GM12891 (cell line): ENCODE measurements around the gene SCN1B.
A peak's percentile ranks its signal among the peaks of the same experiment; 100 is the strongest.
"Not testable (repeated sequence)": the region's sequence is repeated elsewhere in the genome, so short reads cannot be mapped to it uniquely, and the experiment has no call there.

ENCODE experiments used
- DNase-seq: peaks from one replicate; pipeline ENCODE4 v3.0.0; 2011; ENCODE audit warnings: low spot score; ENCODE audit not compliant: insufficient read length
- FAIRE-seq: peaks from 2 replicates; lab custom pipeline; 2011; peaks lifted over from hg19 to GRCh38; lab: Jason Lieb, UNC
- PAX5 ChIP-seq: IDR thresholded peaks from 2 replicates; pipeline ENCODE4 v1.6.1; 2011; ENCODE audit warnings: low read length, moderate library complexity, mild to moderate bottlenecking; ENCODE audit not compliant: insufficient read depth, severe bottlenecking
- POLR2A ChIP-seq: IDR thresholded peaks from 2 replicates; pipeline ENCODE4 v1.6.1; 2011; ENCODE audit warnings: low read depth, low read length, control low read depth
- POLR2AphosphoS5 ChIP-seq: IDR thresholded peaks from 2 replicates; pipeline ENCODE4 v1.6.1; 2011; ENCODE audit warnings: low read depth, low read length, control low read depth
- POU2F2 ChIP-seq: IDR thresholded peaks from 2 replicates; pipeline ENCODE4 v1.6.1; 2011; ENCODE audit warnings: low read depth, mild to moderate bottlenecking, control low read depth, low read length, moderate library complexity
- SPI1 ChIP-seq: IDR thresholded peaks from 2 replicates; pipeline ENCODE4 v1.6.1; 2011; ENCODE audit warnings: low read depth, low read length, control low read depth
- TAF1 ChIP-seq: IDR thresholded peaks from 2 replicates; pipeline ENCODE4 v1.6.1; 2011; ENCODE audit warnings: low read depth, low read length, control low read depth

Gene SCN1B

GRCh38 chr19:35044317-35045117, 14.2 kb downstream of the SCN1B start:
- DNase-seq (no peak), FAIRE-seq (peak; percentile 70)
- TF ChIP-seq POU2F2 (no peak), TAF1 (no peak), POLR2A (no peak), PAX5 (no peak), SPI1 (0 out of 2 replicates have a peak, but pooled peaks have one; percentile 4), POLR2AphosphoS5 (no peak)

- peak; percentile 83 for DNase-seq
- FAIRE-seq: peak; percentile 96
- no peak for TF ChIP-seq TAF1
- no peak for TF ChIP-seq POLR2A
- no peak for TF ChIP-seq POLR2AphosphoS5
- no peak for TF ChIP-seq POU2F2
- no peak for TF ChIP-seq PAX5
- no peak for TF ChIP-seq SPI1
Measured at GRCh38 chr19:35045667-35046300, 15.5 kb downstream of the SCN1B start.

GRCh38 chr19:35046461-35046860, 16.2 kb downstream of the SCN1B start:
- DNase-seq: no peak
- TF ChIP-seq POLR2AphosphoS5: no peak
- FAIRE-seq: no peak

- no peak for FAIRE-seq
- no peak for DNase-seq
- TF ChIP-seq POU2F2 (no peak), TAF1 (no peak), POLR2AphosphoS5 (no peak), SPI1 (no peak), PAX5 (no peak), POLR2A (no peak)
Measured at GRCh38 chr19:35048911-35049411, 18.7 kb downstream of the SCN1B start.

GRCh38 chr19:35049456-35049855, 19.2 kb downstream of the SCN1B start:
- FAIRE-seq (no peak), DNase-seq (no peak)
- TF ChIP-seq TAF1 (no peak), POLR2A (no peak), SPI1 (no peak), POLR2AphosphoS5 (no peak), POU2F2 (no peak), PAX5 (no peak)

- not testable (repeated sequence) for FAIRE-seq, DNase-seq
Measured at GRCh38 chr19:35050662-35051061, 20.4 kb downstream of the SCN1B start.

GRCh38 chr19:35051268-35051667, 21.0 kb downstream of the SCN1B start:
- not testable (repeated sequence) for DNase-seq, FAIRE-seq

GRCh38 chr19:35051796-35052195, 21.5 kb downstream of the SCN1B start:
- DNase-seq: no peak
- no peak for FAIRE-seq
- TF ChIP-seq POLR2A: no peak
- TF ChIP-seq POU2F2: no peak
- no peak for TF ChIP-seq PAX5
- no peak for TF ChIP-seq SPI1
- TF ChIP-seq POLR2AphosphoS5: no peak
- no peak for TF ChIP-seq TAF1

- FAIRE-seq (no peak), DNase-seq (no peak)
- TF ChIP-seq POLR2A (no peak), POLR2AphosphoS5 (no peak), PAX5 (no peak), SPI1 (no peak), POU2F2 (no peak), TAF1 (no peak)
Measured at GRCh38 chr19:35052599-35053190, 22.4 kb downstream of the SCN1B start.

GRCh38 chr19:35053667-35054293, 23.5 kb downstream of the SCN1B start:
- TF ChIP-seq SPI1 (no peak), POLR2AphosphoS5 (no peak), POU2F2 (no peak), PAX5 (no peak), POLR2A (no peak), TAF1 (no peak)
- DNase-seq (no peak), FAIRE-seq (no peak)
